GM19099 (cell line): ENCODE data around the gene ABHD16A.

Source experiments
- POLR2A ChIP-seq: IDR thresholded peaks from 3 replicates; pipeline ENCODE4 v1.6.1; 2011; ENCODE audit warnings: low read depth; ENCODE audit not compliant: insufficient read length; ENCODE audit errors: extremely low read depth

ABHD16A gene

GRCh38 chr6:31723245-31723979, 20.3 kb upstream of the ABHD16A start, which contains the start of gene MPIG6B:
TSS of gene MPIG6B (plus strand) at chr6:31723373. CDS start at chr6:31723384, 11 bp downstream.
- TF ChIP-seq POLR2A: no peak

GRCh38 chr6:31722173-31722572, 19.0 kb upstream of the ABHD16A start:
- TF ChIP-seq POLR2A: no peak

- no peak for TF ChIP-seq POLR2A
Observed at GRCh38 chr6:31721351-31722020, 18.4 kb upstream of the ABHD16A start, which contains the start of gene LY6G6C. TSS of gene LY6G6C (minus strand) at chr6:31721746. CDS start at chr6:31721679, 67 bp downstream.

GRCh38 chr6:31720196-31720770, 17.2 kb upstream of the ABHD16A start:
- no peak for TF ChIP-seq POLR2A

DNA sequence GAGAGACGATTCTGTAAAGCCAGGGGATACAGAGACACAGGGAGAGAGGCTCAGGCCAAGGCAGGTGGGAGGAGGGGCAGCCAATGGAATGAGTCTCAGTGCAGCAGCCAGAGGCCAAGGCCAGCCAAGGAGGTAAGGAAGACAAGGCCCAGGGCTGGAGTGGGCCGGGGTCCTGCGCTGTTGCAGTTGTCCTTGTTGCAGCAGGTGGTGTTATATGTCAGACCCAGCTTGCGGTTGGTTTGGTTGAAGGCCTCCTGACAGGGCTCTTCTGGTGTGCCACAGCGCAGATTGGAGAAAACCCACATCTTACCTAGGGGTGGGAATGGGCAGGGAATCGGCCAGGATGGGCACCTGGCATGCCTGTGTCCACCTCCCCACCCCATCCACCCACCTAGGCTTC, 15.9 kb upstream of the ABHD16A start:
- TF ChIP-seq POLR2A: no peak

DNA sequence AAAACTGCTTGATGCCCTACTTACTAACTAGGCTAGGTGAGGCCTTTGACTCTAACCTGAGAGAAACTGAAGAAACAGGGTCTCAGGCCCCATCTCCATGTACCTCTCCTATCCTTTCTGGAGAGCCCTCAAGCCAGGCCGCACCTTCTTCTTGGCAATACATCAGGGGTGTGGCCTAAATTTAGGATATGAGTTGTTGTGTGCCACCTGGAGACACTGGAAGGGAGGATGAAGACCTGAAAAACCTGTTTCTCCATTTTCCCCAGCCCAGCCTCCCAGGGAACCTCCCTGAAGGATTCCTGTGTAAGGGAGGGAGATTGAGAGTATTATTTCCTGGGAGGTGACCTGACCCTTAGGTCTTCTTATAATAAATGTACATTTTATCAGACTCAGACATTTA, 15.1 kb upstream of the ABHD16A start:
- TF ChIP-seq POLR2A: no peak

DNA sequence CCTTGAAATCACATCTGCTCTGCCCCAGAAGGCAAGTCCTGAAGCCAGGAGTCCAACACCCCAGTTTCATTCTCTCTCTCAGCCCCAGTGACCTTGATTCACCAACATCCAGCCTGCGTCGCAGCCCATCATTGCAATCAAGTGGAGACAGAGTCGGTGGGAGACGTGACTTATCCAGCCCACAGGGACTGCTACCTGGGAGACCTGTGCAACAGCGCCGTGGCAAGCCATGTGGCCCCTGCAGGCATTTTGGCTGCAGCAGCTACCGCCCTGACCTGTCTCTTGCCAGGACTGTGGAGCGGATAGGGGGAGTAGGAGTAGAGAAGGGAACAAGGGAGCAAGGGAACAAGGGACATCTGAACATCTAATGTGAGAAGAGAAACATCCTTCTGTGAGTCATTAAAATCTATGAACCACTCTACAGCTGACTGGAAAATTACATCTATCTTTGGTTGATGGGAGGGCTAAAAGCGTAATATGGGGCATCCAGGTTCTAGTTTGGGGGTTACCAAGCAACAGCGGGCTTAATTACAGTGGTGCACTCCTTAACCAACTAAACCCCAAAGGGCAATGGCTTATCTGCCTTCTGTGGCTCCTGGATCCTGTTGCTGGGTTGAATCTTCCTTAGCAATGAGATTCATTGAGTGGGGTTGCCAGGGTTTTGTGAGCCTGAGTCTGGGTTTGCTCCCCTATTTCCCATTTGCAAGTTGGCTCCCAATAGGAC, 14.5 kb upstream of the ABHD16A start:
- no peak for TF ChIP-seq POLR2A

DNA sequence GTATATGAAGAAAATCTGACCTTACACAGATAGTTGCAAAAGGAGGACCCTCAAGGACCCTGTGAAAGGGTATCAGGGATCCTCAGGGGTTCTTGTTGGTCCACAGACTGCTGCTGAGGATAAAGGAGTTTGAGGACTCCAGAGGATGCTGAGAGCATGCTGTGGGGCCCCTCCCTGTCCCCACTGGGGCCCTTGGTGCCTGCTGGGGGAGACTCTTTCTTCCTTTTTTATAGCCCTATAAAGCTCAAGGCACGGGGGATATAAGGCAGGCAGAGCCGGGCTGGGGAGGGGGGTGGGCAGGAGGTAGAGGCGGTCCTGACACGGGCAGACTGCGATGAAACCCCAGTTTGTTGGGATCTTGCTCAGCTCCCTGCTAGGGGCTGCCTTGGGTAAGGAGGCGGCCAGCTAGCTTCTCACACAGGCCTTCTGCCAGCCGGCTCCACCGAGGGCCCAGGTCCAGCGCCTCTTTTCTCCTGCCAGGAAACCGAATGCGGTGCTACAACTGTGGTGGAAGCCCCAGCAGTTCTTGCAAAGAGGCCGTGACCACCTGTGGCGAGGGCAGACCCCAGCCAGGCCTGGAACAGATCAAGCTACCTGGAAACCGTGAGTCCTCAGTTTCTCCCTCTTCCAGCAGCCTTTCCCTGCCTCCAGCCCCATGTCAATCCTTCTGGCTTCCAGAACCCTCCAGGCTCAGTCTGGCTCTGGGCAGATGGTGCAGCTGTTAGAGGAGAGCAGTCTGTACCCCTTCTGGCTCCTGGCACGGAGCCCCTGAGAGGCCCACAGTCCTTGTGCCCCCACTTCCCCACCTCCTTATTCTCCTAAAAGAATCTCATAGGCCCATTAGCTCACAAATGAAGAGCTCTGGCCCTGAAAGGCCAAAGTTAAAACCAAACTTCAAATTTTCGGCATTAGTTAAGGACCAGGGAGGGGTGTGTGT, 12.2 kb upstream of the ABHD16A start, which contains the start of gene LY6G6D:
TSS of gene LY6G6D (plus strand) at position 327 of the 937 bp plus-strand sequence. CDS start at position 335, 8 bp downstream.
- no peak for TF ChIP-seq POLR2A

DNA sequence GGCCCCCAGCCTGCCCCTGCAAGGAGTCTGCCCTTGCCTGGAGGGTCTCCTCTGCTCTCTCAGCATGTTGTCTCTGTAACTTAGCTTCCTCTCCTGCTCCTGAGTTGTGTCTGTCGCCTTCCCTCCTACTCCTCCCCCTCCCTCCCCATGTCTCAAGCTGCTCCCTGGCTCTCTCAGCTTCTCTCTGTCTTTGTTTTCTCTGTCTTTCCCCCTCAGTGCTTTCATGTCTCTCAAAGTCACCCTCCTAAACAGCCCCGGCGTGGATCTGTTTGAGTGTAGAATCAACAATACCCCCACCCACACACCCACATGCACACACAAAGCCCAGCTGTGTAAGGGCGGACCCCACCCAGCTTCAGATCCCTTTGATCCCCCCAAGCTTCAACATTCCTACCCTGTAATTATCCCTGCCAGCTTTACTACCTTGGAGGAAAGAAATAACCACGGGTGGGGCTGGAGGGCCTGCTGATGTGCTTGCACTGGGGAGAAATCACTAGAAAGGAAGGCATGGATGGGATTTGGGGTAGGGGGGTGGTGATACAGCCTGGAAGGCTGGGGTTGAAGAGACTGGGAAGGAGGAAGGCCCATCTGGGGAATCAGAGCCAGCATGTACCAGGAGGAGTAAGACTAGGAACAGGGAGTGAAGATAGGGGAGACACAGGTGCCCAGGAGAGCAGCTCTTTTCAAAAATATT, 11.0 kb upstream of the ABHD16A start:
- no peak for TF ChIP-seq POLR2A

- no peak for TF ChIP-seq POLR2A
Observed at GRCh38 chr6:31713465-31713864, 10.3 kb upstream of the ABHD16A start.

- TF ChIP-seq POLR2A: no peak
Observed at GRCh38 chr6:31712296-31712695, 9.2 kb upstream of the ABHD16A start.

DNA sequence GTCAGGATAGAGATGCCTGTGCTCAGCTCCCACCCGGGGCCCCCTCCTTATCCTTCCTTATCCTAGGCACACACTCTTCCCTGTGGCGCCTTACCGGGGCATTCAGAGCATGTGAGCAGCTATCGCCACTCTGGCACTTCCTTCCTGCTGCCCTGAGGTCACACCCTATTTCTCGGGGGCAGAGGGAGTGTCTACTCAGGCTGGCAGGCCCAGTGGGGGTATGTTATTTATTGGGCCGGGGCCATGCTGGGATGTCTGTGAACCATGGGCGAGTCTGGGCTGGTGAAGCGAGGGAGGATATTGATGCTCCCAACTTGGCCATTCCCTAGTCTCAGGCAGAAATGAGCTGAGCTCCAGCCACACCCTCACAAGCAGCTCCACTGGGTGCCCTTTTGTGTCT, 8.1 kb upstream of the ABHD16A start:
- no peak for TF ChIP-seq POLR2A

DNA sequence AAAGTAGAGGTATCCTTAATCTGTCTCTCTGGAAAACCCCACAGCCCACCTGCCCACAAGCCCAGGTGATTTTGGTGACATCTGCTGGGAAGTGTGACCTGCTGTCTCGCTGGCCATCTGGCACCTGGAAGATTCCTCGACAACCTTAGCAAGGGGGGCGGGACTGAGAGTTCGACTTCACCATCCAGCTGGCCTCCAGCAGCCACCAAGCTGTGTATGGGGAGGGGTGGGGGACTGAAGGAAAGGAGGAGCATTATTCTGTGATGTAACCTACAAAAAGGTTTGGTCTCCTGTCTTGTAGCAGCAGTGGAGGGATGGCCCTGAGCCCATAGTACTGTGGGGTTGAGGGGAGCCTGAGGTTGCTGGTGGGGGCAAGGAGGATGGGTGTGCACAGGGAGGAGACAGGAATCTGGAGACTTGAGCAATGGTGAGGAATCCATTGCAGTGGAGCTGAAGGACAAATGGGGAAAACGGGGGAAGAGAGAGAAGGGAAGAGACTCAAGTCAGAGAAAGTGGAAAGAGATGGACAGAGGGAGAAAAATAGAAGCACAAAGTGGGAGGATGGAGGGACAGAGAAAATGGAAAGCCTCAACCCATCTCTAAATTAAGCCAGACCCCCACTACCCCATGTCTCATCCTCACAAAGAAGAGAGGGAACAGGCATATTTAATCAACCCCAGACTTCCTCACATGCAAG, 7.5 kb upstream of the ABHD16A start:
- TF ChIP-seq POLR2A: no peak
